Measurements from ENCODE around the gene ANGEL1. TPM values are rescaled to one million over a fixed set of nuclear protein-coding genes. Genes with fewer than 3 reads are reported as not detected.

ANGEL1 gene
- total and polyA plus RNA-seq, 2 experiments from 2014 or later = 5.3 to 31.6 TPM

DNA sequence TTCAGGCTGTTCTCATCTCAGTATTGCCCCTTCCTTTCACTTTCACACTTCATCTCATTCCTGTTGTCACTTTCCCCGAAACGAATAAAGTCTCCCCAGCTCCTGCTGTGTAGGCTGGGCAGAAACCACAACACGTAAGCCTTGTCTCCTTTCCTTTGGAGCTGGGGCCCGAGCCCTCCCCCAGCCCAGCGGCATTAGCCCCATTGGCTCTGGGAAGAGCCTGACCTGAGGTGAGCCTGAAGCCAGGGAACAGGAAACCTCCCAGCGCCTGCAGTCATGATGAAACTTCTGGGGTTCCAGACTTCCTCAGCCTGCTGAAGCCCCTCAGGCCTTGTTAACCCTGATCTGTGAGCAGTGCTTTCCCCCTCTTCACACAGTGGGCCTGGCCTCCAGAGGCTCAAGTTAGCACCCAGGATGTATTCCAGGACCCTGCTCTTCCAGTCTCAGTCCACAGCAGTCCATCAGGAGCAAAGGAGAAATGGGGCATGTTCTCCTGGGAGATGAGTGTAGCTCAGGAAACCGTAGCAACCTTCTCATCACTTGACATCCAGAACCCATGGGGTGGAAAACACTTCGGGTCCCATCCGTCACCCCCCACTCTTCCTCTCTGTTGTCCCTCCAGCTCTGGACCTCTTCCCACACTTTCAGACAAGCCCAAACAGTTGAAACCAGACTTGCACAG lies 29.7 kb downstream of the ANGEL1 start:
- ATAC-seq (no peak; the same call in 2 of the 3 replicates), DNase-seq (ENCODE audit: low spot score) (no peak)
- peaks cover 37% of the 10 kb centered on the region for H3K36me3 Mint-ChIP-seq (ENCODE audit: low read depth)
- Histone ChIP-seq H3K79me2 (replicated peaks; ENCODE audit: insufficient read depth) (no peaks in the 10 kb centered on the region), H4K20me1 (replicated peaks; ENCODE audit: insufficient read depth) (0 out of 2 replicates have a peak, but pooled peaks cover 3% of the 10 kb centered on the region), H3K4me2 (no peak overlapping the region), H3F3A (replicated peaks; ENCODE audit: low read depth) (no peaks in the 10 kb centered on the region), H3K9me2 (ENCODE audit: insufficient read depth) (no peaks in the 10 kb centered on the region), H3K4me1 (ENCODE audit: insufficient read depth) (no peaks in the 10 kb centered on the region), H3K27ac (ENCODE audit: low read depth) (no peak overlapping the region), H3K4me3 (no peak overlapping the region), H2AFZ (no peak overlapping the region), H3K36me3 (ENCODE audit: insufficient read depth) (peaks cover 4% of the 10 kb centered on the region; the same call in 1 of the 2 replicates), H3K27me3 (ENCODE audit: insufficient read depth) (no peaks in the 10 kb centered on the region)
- H3K9me3 Mint-ChIP-seq = no peaks in the 10 kb centered on the region
- H3K27ac Mint-ChIP-seq = no peak overlapping the region
- H3K27me3 Mint-ChIP-seq (ENCODE audit: insufficient read depth, low read depth, poor library complexity) = peaks cover 9% of the 10 kb centered on the region
- H3K4me3 Mint-ChIP-seq = no peak overlapping the region
- peaks cover 14% of the 10 kb centered on the region for H3K4me1 Mint-ChIP-seq
- TF ChIP-seq EZH2 (IDR thresholded peaks at IDR 0.05; ENCODE audit: low read depth, unreplicated experiment) (no peak), POLR2AphosphoS5 (IDR thresholded peaks at IDR 0.05; ENCODE audit: low read depth) (no peak), STAT1 (IDR thresholded peaks at IDR 0.05; ENCODE audit: unreplicated experiment) (no peak), EZH2phosphoT487 (IDR thresholded peaks at IDR 0.05; ENCODE audit: unreplicated experiment) (no peak), JUNB (IDR thresholded peaks at IDR 0.05; ENCODE audit: unreplicated experiment) (no peak), NANOG (IDR thresholded peaks at IDR 0.05; ENCODE audit: borderline replicate concordance) (no peak), ZNF114 (CRISPR knock-in tag; IDR thresholded peaks at IDR 0.05) (no peak)
- TF ChIP-seq, protein P1, sequence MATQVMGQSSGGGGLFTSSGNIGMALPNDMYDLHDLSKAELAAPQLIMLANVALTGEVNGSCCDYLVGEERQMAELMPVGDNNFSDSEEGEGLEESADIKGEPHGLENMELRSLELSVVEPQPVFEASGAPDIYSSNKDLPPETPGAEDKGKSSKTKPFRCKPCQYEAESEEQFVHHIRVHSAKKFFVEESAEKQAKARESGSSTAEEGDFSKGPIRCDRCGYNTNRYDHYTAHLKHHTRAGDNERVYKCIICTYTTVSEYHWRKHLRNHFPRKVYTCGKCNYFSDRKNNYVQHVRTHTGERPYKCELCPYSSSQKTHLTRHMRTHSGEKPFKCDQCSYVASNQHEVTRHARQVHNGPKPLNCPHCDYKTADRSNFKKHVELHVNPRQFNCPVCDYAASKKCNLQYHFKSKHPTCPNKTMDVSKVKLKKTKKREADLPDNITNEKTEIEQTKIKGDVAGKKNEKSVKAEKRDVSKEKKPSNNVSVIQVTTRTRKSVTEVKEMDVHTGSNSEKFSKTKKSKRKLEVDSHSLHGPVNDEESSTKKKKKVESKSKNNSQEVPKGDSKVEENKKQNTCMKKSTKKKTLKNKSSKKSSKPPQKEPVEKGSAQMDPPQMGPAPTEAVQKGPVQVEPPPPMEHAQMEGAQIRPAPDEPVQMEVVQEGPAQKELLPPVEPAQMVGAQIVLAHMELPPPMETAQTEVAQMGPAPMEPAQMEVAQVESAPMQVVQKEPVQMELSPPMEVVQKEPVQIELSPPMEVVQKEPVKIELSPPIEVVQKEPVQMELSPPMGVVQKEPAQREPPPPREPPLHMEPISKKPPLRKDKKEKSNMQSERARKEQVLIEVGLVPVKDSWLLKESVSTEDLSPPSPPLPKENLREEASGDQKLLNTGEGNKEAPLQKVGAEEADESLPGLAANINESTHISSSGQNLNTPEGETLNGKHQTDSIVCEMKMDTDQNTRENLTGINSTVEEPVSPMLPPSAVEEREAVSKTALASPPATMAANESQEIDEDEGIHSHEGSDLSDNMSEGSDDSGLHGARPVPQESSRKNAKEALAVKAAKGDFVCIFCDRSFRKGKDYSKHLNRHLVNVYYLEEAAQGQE (IDR thresholded peaks at IDR 0.05; ENCODE audit: unreplicated experiment) = no peak
- TF ChIP-seq, protein P2, sequence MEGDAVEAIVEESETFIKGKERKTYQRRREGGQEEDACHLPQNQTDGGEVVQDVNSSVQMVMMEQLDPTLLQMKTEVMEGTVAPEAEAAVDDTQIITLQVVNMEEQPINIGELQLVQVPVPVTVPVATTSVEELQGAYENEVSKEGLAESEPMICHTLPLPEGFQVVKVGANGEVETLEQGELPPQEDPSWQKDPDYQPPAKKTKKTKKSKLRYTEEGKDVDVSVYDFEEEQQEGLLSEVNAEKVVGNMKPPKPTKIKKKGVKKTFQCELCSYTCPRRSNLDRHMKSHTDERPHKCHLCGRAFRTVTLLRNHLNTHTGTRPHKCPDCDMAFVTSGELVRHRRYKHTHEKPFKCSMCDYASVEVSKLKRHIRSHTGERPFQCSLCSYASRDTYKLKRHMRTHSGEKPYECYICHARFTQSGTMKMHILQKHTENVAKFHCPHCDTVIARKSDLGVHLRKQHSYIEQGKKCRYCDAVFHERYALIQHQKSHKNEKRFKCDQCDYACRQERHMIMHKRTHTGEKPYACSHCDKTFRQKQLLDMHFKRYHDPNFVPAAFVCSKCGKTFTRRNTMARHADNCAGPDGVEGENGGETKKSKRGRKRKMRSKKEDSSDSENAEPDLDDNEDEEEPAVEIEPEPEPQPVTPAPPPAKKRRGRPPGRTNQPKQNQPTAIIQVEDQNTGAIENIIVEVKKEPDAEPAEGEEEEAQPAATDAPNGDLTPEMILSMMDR (conservative IDR thresholded peaks at IDR 0.05; ENCODE audit: low read depth in 2 of 2) = no peak
- TF ChIP-seq, protein P3, sequence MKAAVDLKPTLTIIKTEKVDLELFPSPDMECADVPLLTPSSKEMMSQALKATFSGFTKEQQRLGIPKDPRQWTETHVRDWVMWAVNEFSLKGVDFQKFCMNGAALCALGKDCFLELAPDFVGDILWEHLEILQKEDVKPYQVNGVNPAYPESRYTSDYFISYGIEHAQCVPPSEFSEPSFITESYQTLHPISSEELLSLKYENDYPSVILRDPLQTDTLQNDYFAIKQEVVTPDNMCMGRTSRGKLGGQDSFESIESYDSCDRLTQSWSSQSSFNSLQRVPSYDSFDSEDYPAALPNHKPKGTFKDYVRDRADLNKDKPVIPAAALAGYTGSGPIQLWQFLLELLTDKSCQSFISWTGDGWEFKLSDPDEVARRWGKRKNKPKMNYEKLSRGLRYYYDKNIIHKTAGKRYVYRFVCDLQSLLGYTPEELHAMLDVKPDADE (IDR thresholded peaks at IDR 0.05) = no peak
- TF ChIP-seq, protein P4, sequence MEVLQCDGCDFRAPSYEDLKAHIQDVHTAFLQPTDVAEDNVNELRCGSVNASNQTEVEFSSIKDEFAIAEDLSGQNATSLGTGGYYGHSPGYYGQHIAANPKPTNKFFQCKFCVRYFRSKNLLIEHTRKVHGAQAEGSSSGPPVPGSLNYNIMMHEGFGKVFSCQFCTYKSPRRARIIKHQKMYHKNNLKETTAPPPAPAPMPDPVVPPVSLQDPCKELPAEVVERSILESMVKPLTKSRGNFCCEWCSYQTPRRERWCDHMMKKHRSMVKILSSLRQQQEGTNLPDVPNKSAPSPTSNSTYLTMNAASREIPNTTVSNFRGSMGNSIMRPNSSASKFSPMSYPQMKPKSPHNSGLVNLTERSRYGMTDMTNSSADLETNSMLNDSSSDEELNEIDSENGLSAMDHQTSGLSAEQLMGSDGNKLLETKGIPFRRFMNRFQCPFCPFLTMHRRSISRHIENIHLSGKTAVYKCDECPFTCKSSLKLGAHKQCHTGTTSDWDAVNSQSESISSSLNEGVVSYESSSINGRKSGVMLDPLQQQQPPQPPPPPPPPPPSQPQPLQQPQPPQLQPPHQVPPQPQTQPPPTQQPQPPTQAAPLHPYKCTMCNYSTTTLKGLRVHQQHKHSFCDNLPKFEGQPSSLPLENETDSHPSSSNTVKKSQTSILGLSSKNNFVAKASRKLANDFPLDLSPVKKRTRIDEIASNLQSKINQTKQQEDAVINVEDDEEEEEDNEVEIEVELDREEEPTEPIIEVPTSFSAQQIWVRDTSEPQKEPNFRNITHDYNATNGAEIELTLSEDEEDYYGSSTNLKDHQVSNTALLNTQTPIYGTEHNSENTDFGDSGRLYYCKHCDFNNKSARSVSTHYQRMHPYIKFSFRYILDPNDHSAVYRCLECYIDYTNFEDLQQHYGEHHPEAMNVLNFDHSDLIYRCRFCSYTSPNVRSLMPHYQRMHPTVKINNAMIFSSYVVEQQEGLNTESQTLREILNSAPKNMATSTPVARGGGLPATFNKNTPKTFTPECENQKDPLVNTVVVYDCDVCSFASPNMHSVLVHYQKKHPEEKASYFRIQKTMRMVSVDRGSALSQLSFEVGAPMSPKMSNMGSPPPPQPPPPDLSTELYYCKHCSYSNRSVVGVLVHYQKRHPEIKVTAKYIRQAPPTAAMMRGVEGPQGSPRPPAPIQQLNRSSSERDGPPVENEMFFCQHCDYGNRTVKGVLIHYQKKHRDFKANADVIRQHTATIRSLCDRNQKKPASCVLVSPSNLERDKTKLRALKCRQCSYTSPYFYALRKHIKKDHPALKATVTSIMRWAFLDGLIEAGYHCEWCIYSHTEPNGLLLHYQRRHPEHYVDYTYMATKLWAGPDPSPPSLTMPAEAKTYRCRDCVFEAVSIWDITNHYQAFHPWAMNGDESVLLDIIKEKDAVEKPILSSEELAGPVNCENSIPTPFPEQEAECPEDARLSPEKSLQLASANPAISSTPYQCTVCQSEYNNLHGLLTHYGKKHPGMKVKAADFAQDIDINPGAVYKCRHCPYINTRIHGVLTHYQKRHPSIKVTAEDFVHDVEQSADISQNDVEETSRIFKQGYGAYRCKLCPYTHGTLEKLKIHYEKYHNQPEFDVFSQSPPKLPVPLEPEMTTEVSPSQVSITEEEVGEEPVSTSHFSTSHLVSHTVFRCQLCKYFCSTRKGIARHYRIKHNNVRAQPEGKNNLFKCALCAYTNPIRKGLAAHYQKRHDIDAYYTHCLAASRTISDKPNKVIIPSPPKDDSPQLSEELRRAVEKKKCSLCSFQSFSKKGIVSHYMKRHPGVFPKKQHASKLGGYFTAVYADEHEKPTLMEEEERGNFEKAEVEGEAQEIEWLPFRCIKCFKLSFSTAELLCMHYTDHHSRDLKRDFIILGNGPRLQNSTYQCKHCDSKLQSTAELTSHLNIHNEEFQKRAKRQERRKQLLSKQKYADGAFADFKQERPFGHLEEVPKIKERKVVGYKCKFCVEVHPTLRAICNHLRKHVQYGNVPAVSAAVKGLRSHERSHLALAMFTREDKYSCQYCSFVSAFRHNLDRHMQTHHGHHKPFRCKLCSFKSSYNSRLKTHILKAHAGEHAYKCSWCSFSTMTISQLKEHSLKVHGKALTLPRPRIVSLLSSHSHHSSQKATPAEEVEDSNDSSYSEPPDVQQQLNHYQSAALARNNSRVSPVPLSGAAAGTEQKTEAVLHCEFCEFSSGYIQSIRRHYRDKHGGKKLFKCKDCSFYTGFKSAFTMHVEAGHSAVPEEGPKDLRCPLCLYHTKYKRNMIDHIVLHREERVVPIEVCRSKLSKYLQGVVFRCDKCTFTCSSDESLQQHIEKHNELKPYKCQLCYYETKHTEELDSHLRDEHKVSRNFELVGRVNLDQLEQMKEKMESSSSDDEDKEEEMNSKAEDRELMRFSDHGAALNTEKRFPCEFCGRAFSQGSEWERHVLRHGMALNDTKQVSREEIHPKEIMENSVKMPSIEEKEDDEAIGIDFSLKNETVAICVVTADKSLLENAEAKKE (CRISPR knock-in tag; IDR thresholded peaks at IDR 0.05) = no peak
